GM12878 (cell line): ENCODE results near the gene LRRC10B. TPM values are rescaled to one million over a fixed set of nuclear protein-coding genes. Genes with fewer than 3 reads are reported as not detected.

Experiments used
- IKZF2 ChIP-seq, 2 experiments: fragments of 450-650 bp; IDR thresholded peaks; 2 replicates each; pipeline ENCODE4 v1.6.1; 2017; ENCODE audit warnings: mild to moderate bottlenecking in 2 of 2, moderate library complexity in 2 of 2
- NFYB ChIP-seq: IDR thresholded peaks from 2 replicates; pipeline ENCODE4 v1.6.1; 2011; ENCODE audit warnings: low read depth, mild to moderate bottlenecking, low read length, improper control_type of control experiment, moderate library complexity; ENCODE audit not compliant: insufficient read depth
- RBBP5 ChIP-seq: fragments of 200-600 bp; sonication (generic); conservative IDR thresholded peaks from 2 replicates; pipeline ENCODE4 v1.6.1; 2016
- ZZZ3 ChIP-seq: IDR thresholded peaks from 2 replicates; pipeline ENCODE4 v1.6.1; 2011; ENCODE audit warnings: low read depth; ENCODE audit not compliant: control insufficient read depth, insufficient read length
- polyA plus RNA-seq, 11 experiments: library from polyadenylated mRNA; depleted of rRNA in 4 of 11; unstranded in 6 of 11; stranded (reverse) in 5 of 11; fragments of >200 nt; fragmentation: Nextera tagmentation in 4 of 11; fragmentation: Illumina TruSeq in 1 of 11; extraction: Ambion mirVana in 4 of 11; extraction: Trizol in 1 of 11; gene quantifications; 1 replicate in 1 of 11; 2 replicates in 10 of 11; pipeline versions ENCODE4 v1.2.1 to v1.2.3, GENCODE V29; 2011 to 2016; ENCODE audit warnings: inconsistent platforms in 2 of 11, missing spikeins in 2 of 11, low read depth in 1 of 11
- total RNA-seq, 4 experiments: library from RNA; depleted of rRNA in 3 of 4; stranded (reverse); fragments of >200 nt in 3 of 4; fragmentation: Illumina TruSeq in 1 of 4; extraction: Trizol in 1 of 4; gene quantifications; 2 replicates each; pipeline versions ENCODE4 v1.2.1 to v1.2.3, GENCODE V29; 2013 to 2021
- TF ChIP-seq, protein P1 (sequence below): fragments of 450-650 bp; IDR thresholded peaks from 2 replicates; pipeline ENCODE4 v1.6.1; 2018; ENCODE audit warnings: mild to moderate bottlenecking, low read depth, moderate library complexity; ENCODE audit not compliant: partially characterized antibody
- TF ChIP-seq, protein P2 (sequence below): fragments of 450-650 bp; IDR thresholded peaks from 2 replicates; pipeline ENCODE4 v1.6.1; 2017; ENCODE audit warnings: mild to moderate bottlenecking, moderate library complexity

The LRRC10B gene
- total and polyA plus RNA-seq, 10 of the 15 experiments (the other 5 are each of a cell fraction or from before 2014, with no cell fraction given) = not detected

DNA sequence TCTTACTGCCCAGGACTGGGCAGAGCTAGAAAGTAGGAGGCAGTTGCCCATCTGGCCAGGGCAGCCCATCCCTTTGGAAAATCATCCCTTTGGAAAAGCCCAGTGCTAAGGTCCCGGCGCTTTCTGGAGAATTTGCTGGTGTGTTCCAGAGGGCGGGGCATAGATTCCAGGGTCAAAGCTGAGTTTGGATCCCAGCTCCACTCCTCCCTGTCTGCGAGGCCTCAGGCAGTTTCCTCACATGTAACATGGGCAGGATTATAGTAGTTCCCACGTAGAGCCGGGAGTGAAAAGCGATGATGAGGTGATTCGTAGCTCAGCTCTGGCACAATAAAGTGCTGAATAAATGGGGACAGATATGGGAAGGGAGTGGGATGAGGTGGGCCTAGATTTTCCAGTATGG lies 31.4 kb upstream of the LRRC10B start (continued):
- TF ChIP-seq, protein P1, sequence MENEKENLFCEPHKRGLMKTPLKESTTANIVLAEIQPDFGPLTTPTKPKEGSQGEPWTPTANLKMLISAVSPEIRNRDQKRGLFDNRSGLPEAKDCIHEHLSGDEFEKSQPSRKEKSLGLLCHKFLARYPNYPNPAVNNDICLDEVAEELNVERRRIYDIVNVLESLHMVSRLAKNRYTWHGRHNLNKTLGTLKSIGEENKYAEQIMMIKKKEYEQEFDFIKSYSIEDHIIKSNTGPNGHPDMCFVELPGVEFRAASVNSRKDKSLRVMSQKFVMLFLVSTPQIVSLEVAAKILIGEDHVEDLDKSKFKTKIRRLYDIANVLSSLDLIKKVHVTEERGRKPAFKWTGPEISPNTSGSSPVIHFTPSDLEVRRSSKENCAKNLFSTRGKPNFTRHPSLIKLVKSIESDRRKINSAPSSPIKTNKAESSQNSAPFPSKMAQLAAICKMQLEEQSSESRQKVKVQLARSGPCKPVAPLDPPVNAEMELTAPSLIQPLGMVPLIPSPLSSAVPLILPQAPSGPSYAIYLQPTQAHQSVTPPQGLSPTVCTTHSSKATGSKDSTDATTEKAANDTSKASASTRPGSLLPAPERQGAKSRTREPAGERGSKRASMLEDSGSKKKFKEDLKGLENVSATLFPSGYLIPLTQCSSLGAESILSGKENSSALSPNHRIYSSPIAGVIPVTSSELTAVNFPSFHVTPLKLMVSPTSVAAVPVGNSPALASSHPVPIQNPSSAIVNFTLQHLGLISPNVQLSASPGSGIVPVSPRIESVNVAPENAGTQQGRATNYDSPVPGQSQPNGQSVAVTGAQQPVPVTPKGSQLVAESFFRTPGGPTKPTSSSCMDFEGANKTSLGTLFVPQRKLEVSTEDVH = no peak
- TF ChIP-seq, protein P2, sequence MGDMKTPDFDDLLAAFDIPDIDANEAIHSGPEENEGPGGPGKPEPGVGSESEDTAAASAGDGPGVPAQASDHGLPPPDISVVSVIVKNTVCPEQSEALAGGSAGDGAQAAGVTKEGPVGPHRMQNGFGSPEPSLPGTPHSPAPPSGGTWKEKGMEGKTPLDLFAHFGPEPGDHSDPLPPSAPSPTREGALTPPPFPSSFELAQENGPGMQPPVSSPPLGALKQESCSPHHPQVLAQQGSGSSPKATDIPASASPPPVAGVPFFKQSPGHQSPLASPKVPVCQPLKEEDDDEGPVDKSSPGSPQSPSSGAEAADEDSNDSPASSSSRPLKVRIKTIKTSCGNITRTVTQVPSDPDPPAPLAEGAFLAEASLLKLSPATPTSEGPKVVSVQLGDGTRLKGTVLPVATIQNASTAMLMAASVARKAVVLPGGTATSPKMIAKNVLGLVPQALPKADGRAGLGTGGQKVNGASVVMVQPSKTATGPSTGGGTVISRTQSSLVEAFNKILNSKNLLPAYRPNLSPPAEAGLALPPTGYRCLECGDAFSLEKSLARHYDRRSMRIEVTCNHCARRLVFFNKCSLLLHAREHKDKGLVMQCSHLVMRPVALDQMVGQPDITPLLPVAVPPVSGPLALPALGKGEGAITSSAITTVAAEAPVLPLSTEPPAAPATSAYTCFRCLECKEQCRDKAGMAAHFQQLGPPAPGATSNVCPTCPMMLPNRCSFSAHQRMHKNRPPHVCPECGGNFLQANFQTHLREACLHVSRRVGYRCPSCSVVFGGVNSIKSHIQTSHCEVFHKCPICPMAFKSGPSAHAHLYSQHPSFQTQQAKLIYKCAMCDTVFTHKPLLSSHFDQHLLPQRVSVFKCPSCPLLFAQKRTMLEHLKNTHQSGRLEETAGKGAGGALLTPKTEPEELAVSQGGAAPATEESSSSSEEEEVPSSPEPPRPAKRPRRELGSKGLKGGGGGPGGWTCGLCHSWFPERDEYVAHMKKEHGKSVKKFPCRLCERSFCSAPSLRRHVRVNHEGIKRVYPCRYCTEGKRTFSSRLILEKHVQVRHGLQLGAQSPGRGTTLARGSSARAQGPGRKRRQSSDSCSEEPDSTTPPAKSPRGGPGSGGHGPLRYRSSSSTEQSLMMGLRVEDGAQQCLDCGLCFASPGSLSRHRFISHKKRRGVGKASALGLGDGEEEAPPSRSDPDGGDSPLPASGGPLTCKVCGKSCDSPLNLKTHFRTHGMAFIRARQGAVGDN = no peak
- no peak for TF ChIP-seq NFYB
- no peak for TF ChIP-seq RBBP5
- TF ChIP-seq IKZF2 (IDR thresholded peaks at IDR 0.05) = no peak
- TF ChIP-seq ZZZ3 = no peak
- TF ChIP-seq, all 136 proteins: peak for 0
